Thyroid gland (tissue), 4 donors: ENCODE data around the gene VWA3B.

Experiments used
- POLR2A ChIP-seq, 2 donors: fragments of 450-650 bp; IDR thresholded peaks; one replicate each; pipeline ENCODE4 v1.6.1; 2017; ENCODE audit warnings: antibody characterized with exemption in 2 of 2, mild to moderate bottlenecking in 2 of 2, moderate library complexity in 1 of 2
- TF ChIP-seq, protein P1 (sequence below), 6 experiments: fragments of 200-600 bp in 3 of 6; fragments of 450-650 bp in 3 of 6; sonication (generic) in 3 of 6; IDR thresholded peaks; one replicate each; pipeline ENCODE4 v1.5.1; 2016 to 2019; ENCODE audit warnings: antibody characterized with exemption in 6 of 6, mild to moderate bottlenecking in 2 of 6, inconsistent platforms in 1 of 6, moderate library complexity in 1 of 6

GRCh38 chr2:98252038-98252773 lies 165.2 kb downstream of the VWA3B start:
- TF ChIP-seq, protein P1, sequence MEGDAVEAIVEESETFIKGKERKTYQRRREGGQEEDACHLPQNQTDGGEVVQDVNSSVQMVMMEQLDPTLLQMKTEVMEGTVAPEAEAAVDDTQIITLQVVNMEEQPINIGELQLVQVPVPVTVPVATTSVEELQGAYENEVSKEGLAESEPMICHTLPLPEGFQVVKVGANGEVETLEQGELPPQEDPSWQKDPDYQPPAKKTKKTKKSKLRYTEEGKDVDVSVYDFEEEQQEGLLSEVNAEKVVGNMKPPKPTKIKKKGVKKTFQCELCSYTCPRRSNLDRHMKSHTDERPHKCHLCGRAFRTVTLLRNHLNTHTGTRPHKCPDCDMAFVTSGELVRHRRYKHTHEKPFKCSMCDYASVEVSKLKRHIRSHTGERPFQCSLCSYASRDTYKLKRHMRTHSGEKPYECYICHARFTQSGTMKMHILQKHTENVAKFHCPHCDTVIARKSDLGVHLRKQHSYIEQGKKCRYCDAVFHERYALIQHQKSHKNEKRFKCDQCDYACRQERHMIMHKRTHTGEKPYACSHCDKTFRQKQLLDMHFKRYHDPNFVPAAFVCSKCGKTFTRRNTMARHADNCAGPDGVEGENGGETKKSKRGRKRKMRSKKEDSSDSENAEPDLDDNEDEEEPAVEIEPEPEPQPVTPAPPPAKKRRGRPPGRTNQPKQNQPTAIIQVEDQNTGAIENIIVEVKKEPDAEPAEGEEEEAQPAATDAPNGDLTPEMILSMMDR (IDR thresholded peaks at IDR 0.05): no peak
- no peak for TF ChIP-seq POLR2A (IDR thresholded peaks at IDR 0.05)
